ENCODE results near the gene MSH5. TPM values are rescaled to one million over a fixed set of nuclear protein-coding genes. Genes with fewer than 3 reads are reported as not detected.

MSH5 gene
- total RNA-seq, 1 experiment from 2014 or later, result 90.4 TPM

GRCh38 chr6:31705931-31706330 is 33.9 kb upstream of the MSH5 start (continued):
- TF ChIP-seq JUND (IDR thresholded peaks at IDR 0.05) (no peak), YY1 (IDR thresholded peaks at IDR 0.05; ENCODE audit: extremely low read depth, insufficient replicate concordance, low read depth, low read length) (no peak), ELF1 (IDR thresholded peaks at IDR 0.05; ENCODE audit: borderline replicate concordance, low read depth) (no peak), SIN3A (IDR thresholded peaks at IDR 0.05; ENCODE audit: low read depth) (no peak)
- TF ChIP-seq, protein P1, sequence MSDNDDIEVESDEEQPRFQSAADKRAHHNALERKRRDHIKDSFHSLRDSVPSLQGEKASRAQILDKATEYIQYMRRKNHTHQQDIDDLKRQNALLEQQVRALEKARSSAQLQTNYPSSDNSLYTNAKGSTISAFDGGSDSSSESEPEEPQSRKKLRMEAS (IDR thresholded peaks at IDR 0.05), result no peak

GRCh38 chr6:31706599-31706998 is 33.2 kb upstream of the MSH5 start, which contains the start of gene LY6G6F:
Gene LY6G6F (plus strand): TSS chr6:31706866. CDS start chr6:31706907, 41 bp downstream.
- BruUV-seq (replicated peaks), result no TSS peak
- H3K36me3 ChIP-seq (ENCODE audit: control insufficient read depth in 1 of 2, insufficient read depth in 2 of 2, low read length in 2 of 2), result no peaks in the 10 kb centered on the region
- CTCF ChIA-PET, result no interaction called here
- intact Hi-C loops (cut with micrococcal nuclease), result no loop called here
- H3K9ac ChIP-seq (ENCODE audit: low read length), result no peak within 1 kb of the TSS
- no peaks in the 10 kb centered on the region for H3K9me3 ChIP-seq (ENCODE audit: control insufficient read depth in 1 of 2, insufficient read depth in 1 of 2, low read depth in 1 of 2, low read length in 2 of 2)
- RAD21 ChIA-PET (ENCODE audit: low non-redundant PET in 1 of 2, low total read pairs in 2 of 2, uncharacterized antibody in 2 of 2, unreplicated experiment in 2 of 2), result no interaction called here
- H4K20me1 ChIP-seq (ENCODE audit: insufficient read depth), result no peaks in the 10 kb centered on the region
- POLR2A ChIA-PET, result no interaction called here
- no peak within 1 kb of the TSS for H3K27ac ChIP-seq (ENCODE audit: low read depth, low read length)
- H3K9me2 ChIP-seq (ENCODE audit: insufficient read depth), result no peaks in the 10 kb centered on the region
- peaks cover 10 to 27% of the 10 kb centered on the region in 2 experiments; a peak in 3 of 4 replicates for H3K4me1 ChIP-seq (ENCODE audit: control insufficient read depth in 1 of 2, insufficient read depth in 2 of 2, low read length in 2 of 2)
- no peak within 1 kb of the TSS for H3K4me3 ChIP-seq (replicated peaks in 1 of 2; ENCODE audit: low read depth in 1 of 2, low read length in 2 of 2)
- TF ChIP-seq ZNF274 (IDR thresholded peaks at IDR 0.05; ENCODE audit: low read depth, low read length) (no peak), EGR1 (IDR thresholded peaks at IDR 0.05; ENCODE audit: low read depth) (no peak), ELF1 (IDR thresholded peaks at IDR 0.05; ENCODE audit: borderline replicate concordance, low read depth) (no peak)
- TF ChIP-seq, protein P1 (IDR thresholded peaks at IDR 0.05), result no peak
- H2AFZ ChIP-seq (ENCODE audit: low read depth, low read length, poor library complexity, severe bottlenecking), result no peak within 1 kb of the TSS
- no peaks in the 10 kb centered on the region for H3K27me3 ChIP-seq (ENCODE audit: insufficient read depth, low read length)
- H3K79me2 ChIP-seq (ENCODE audit: insufficient read depth, low read length), result peaks cover 11% of the 10 kb centered on the region
- DNase-seq (ENCODE audit: low read depth, low spot score) (no peak), ATAC-seq (no peak)
- no peak within 1 kb of the TSS for H3K4me2 ChIP-seq (ENCODE audit: low read length)

GRCh38 chr6:31707701-31708100 is 32.1 kb upstream of the MSH5 start:
- Histone ChIP-seq H3K27ac (ENCODE audit: low read depth, low read length) (no peak overlapping the region), H3K79me2 (ENCODE audit: insufficient read depth, low read length) (peaks cover under 1% of the 10 kb centered on the region; the same call in 1 of the 2 replicates), H3K4me1 (ENCODE audit: control insufficient read depth in 1 of 2, insufficient read depth in 2 of 2, low read length in 2 of 2) (peaks cover 6 to 20% of the 10 kb centered on the region in 2 experiments; a peak in 3 of 4 replicates), H3K36me3 (ENCODE audit: control insufficient read depth in 1 of 2, insufficient read depth in 2 of 2, low read length in 2 of 2) (no peaks in the 10 kb centered on the region), H3K4me3 (replicated peaks in 1 of 2; ENCODE audit: low read depth in 1 of 2, low read length in 2 of 2) (no peak overlapping the region), H3K9me3 (ENCODE audit: control insufficient read depth in 1 of 2, insufficient read depth in 1 of 2, low read depth in 1 of 2, low read length in 2 of 2) (no peaks in the 10 kb centered on the region), H3K9ac (ENCODE audit: low read length) (no peak overlapping the region), H4K20me1 (ENCODE audit: insufficient read depth) (no peaks in the 10 kb centered on the region), H3K27me3 (ENCODE audit: insufficient read depth, low read length) (no peaks in the 10 kb centered on the region), H3K9me2 (ENCODE audit: insufficient read depth) (no peaks in the 10 kb centered on the region), H2AFZ (ENCODE audit: low read depth, low read length, poor library complexity, severe bottlenecking) (no peak overlapping the region), H3K4me2 (ENCODE audit: low read length) (no peak overlapping the region)
- CTCF ChIA-PET, result no interaction called here
- TF ChIP-seq EGR1 (IDR thresholded peaks at IDR 0.05; ENCODE audit: low read depth), result no peak
- TF ChIP-seq, protein P2, sequence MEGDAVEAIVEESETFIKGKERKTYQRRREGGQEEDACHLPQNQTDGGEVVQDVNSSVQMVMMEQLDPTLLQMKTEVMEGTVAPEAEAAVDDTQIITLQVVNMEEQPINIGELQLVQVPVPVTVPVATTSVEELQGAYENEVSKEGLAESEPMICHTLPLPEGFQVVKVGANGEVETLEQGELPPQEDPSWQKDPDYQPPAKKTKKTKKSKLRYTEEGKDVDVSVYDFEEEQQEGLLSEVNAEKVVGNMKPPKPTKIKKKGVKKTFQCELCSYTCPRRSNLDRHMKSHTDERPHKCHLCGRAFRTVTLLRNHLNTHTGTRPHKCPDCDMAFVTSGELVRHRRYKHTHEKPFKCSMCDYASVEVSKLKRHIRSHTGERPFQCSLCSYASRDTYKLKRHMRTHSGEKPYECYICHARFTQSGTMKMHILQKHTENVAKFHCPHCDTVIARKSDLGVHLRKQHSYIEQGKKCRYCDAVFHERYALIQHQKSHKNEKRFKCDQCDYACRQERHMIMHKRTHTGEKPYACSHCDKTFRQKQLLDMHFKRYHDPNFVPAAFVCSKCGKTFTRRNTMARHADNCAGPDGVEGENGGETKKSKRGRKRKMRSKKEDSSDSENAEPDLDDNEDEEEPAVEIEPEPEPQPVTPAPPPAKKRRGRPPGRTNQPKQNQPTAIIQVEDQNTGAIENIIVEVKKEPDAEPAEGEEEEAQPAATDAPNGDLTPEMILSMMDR (IDR thresholded peaks at IDR 0.05 in 2 of 3, conservative IDR thresholded peaks at IDR 0.05 in 1 of 3; ENCODE audit: borderline replicate concordance in 1 of 3, insufficient read depth in 1 of 3, low read depth in 2 of 3, low read length in 2 of 3), result no peak
- TF ChIP-seq ZFX (IDR thresholded peaks at IDR 0.05), result no peak
- TF ChIP-seq ZBTB33 (IDR thresholded peaks at IDR 0.05; ENCODE audit: extremely low read depth, insufficient replicate concordance, low read length), result no peak
- TF ChIP-seq ELF1 (IDR thresholded peaks at IDR 0.05; ENCODE audit: borderline replicate concordance, low read depth), result no peak
- TF ChIP-seq FOSL1 (IDR thresholded peaks at IDR 0.05; ENCODE audit: low read depth), result no peak
- no peak for TF ChIP-seq SP1 (IDR thresholded peaks at IDR 0.05; ENCODE audit: low read depth)
- TF ChIP-seq SIN3A (IDR thresholded peaks at IDR 0.05; ENCODE audit: low read depth), result no peak
- TF ChIP-seq SRF (IDR thresholded peaks at IDR 0.05; ENCODE audit: low read depth), result no peak
- no peak for TF ChIP-seq TCF7L2 (IDR thresholded peaks at IDR 0.05; ENCODE audit: borderline replicate concordance, extremely low read depth, insufficient read depth, insufficient read length)
- ATAC-seq (no peak), DNase-seq (ENCODE audit: low read depth, low spot score) (no peak)
- RAD21 ChIA-PET (ENCODE audit: low non-redundant PET in 1 of 2, low total read pairs in 2 of 2, uncharacterized antibody in 2 of 2, unreplicated experiment in 2 of 2), result no interaction called here
- no TSS peak for BruUV-seq (replicated peaks)
- intact Hi-C loops (cut with micrococcal nuclease), result no loop called here
- POLR2A ChIA-PET, result no interaction called here

Measured in HCT116 (cell line).